T-helper 2 cell (primary cell): Measurements from ENCODE around the gene SIGLEC5.
"Not testable (repeated sequence)": the region's sequence is repeated elsewhere in the genome, so short reads cannot be mapped to it uniquely, and the experiment has no call there.

ENCODE experiments used
- DNase-seq, 5 experiments: peaks; one replicate each; pipeline versions ENCODE4 v3.0.0 to v3.0.0-alpha.2; 2012 to 2022
- total RNA-seq, 2 donors: gene quantifications; one replicate each; lab custom pipeline; 2026; lab: John Stamatoyannopoulos, UW

The SIGLEC5 gene
- total RNA-seq, result 0 reads per million in 2 donors

DNA sequence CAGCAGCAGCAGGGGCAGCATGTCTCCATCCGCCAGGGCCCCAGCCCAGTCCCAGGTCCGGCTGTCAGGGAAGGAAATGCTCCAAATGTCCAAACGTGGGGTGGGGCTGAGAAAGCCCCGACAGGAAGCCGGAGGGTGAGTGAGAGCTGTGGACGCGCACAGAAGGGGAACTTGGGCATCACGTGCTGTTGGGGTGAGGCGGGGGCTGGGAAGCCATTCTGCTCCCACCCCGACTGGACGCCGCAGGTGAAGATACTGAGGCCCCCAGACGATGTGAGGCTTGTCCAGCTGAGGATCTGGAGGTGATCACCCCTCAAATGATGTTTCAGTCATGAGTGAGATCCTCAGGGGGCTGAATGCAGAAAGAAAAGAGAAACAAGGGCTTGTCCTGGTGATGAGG lies at the start of gene SIGLEC5:
SIGLEC5 (minus strand) TSS at position 87 of the 400 bp plus-strand sequence; CDS start at position 21, 66 bp downstream.
- not testable (repeated sequence) for DNase-seq

DNA sequence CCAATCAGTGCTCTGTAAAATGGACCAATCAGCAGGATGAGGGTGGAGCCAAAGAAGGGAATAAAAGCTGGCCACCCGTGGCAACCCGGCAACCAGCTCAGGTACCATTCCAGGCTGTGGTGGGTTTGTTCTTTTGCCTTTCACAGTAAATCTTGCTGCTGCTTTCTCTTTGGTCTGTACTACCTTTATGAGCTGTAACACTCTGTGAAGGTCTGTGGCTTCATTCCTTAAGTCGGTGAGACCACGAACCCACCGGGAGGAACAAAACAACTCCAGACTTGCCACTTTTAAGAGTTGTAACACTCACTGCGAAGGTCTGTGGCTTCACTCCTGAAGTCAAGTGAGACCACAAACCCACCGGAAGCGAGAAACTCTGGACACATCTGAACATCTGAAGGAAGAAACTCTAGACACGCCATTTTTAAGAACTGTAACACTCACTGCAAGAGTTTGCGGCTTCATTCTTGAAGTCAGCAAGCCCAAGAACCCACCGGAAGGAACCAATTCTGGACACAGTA lies 46.4 kb upstream of the SIGLEC5 start:
- DNase-seq, result peak in 2 of 5 experiments; percentile 12 to 62

DNA sequence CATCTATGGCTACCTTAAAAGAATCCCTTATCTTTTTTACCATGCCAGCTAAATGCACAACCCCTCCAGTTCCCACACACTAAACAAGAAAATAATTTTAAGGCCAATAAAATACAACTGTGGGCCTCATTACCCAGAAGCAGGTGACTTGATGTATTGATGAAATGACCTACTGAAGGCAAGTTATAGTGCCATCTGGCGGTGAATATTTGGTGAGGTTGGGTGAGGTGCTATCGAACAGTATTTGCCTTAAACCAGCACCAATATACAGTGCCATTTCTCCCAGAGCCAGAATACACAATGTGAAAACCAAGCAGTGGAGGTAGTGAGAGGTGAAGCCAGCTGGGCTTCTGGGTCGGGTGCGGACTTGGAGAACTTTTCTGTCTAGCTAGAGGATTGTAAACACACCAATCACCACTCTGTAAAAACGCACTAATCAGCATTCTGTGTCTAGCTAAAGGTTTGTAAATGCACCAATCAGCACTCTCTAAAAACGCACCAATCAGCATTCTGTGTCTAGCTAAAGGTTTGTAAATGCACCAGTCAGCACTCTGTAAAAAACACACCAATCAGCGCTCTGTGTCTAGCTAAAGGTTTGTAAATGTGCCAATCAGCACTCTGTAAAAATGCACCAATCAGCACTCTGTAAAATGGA lies 45.8 kb upstream of the SIGLEC5 start:
- DNase-seq, result peak in 1 of 5 experiments; percentile 44

- DNase-seq, result no peak
Measured at GRCh38 chr19:51668216-51668615, 38.0 kb upstream of the SIGLEC5 start.

DNA sequence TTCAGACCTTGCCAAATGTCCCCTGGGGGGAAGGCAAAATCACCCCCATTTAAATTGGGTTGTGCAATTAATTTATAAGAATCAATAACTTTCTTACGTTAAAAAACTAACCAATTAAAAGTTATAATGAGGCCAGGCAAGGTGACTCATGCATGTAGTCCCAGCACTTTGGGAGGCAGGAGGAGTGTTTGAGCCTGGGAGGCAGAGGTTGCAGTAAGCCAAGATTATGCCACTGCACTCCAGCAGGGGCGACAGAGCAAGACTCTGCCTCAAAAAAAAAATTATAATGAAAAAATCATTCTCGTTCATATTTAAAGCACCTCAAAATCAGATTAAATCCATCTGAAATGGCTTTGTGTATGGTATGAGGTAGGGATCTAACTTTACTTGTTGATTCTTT lies 34.8 kb upstream of the SIGLEC5 start:
- no peak for DNase-seq

GRCh38 chr19:51664131-51664530 lies 33.9 kb upstream of the SIGLEC5 start:
- no peak for DNase-seq

DNA sequence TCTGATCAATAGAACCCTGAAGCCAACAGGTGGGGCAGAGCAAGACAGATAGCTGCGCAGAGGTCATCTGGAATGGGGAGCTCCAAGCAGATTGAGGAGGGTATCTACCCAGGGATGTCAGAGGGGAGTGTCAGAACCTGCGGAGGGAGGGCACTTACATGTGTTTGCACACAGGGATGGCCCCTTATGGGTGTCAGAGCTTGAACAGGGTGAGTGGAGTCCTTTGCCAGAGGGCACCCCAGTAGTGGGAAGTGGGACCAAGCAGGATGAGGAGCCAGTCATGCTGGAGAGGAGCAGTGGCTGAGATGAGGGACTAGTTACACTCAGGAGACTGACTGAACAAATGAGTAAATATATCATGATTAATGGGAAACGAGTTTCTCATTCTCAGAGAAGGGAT lies 33.4 kb upstream of the SIGLEC5 start:
- DNase-seq, result no peak

DNA sequence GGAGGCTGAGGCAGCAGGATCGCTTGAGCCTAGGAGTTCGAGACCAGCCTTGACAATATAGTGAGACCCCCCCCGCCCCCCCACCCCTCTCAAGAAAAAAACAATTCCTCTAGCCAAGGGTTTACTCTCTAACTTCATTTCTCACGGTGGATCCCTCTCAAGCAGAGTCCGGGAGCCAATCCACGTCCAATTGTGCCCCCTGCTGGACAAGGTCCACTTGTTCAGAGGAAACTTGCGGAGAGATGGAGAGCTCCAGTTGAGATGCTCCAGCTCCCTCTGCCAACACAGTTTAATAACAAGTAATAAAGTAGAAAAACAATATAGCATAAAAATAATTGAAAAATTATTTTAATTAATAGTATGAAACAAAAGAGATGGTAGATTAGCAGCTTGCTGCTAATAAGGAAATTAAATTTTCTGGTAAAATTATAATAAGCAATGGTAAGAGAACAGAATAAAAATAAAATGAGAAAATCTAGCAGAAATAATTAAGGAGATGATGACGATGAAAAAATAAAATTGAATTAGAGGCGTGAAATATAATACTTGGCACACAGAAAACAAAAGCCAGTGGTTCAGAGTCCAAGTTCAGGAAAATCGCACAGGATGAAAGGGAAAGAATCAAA lies 30.9 kb upstream of the SIGLEC5 start:
- peak in 2 of 5 experiments; percentile 5 to 61 for DNase-seq

GRCh38 chr19:51654783-51655182 lies 24.6 kb upstream of the SIGLEC5 start:
- no peak for DNase-seq

- DNase-seq, result no peak
Measured at GRCh38 chr19:51653162-51653561, 23.0 kb upstream of the SIGLEC5 start.

DNA sequence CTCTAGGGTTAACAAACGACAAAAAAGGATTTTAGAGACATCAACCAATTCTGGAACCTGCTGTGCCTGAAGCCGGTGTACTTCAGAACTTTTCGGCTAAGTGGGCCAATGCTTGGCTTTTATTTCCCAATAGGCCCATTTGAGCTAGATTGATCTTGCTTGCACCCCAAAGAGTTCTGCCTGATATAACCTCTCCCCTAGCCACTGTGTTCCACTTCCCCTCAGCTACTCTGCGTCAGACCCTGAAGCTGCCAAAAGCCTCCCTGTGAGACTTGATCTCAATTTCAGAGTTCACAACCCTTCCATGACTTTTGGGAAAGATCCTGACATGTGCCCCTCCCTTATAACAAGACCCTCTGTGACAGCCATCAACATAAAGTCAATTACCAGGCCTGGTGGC lies 22.1 kb upstream of the SIGLEC5 start:
- DNase-seq, result no peak

DNA sequence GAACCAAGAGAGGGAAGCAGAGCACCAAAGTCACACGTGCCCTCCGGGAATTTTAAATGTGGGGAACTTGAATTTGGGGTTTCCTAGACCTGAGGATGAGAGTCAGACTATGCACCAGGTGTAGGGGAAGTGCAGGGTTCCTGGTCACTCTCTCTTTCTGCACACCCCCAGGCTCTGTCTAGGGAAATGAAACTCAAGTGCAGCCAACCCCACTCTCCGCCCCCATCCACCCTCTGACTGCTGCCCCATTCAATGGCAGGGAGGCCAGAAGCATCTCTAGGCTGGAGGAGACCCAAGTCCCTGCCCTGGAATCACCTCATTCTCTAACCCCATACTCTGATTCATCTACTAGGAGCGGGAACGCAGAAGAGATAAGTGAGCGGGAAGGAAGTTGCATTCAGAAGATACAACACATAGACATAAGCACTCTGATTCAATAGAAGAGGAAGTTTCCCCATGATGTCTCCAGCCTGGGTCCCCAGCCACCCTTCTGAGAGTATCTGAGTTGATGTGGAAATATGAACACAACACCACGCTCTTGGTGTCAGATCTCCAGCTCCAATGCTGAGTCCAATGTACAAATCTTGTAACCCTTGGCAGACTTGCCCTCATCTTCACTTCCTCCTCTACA lies 21.1 kb upstream of the SIGLEC5 start:
- no peak for DNase-seq

GRCh38 chr19:51647318-51647717 lies 17.1 kb upstream of the SIGLEC5 start:
- DNase-seq, result no peak

DNA sequence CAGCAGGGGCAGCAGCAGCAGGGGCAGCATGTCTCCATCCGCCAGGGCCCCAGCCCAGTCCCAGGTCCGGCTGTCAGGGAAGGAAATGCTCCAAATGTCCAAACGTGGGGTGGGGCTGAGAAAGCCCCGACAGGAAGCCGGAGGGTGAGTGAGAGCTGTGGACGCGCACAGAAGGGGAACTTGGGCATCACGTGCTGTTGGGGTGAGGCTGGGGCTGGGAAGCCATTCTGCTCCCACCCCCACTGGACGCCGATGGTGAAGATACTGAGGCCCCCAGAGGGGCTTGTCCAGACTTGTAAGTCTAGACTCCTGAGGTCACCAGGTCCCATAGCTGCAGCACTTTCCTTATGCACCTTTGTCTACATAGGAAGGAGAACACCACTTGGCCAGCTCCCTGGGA lies 16.5 kb upstream of the SIGLEC5 start, which contains the start of gene SIGLEC14:
SIGLEC14 (minus strand) TSS at position 96 of the 400 bp plus-strand sequence; CDS start at position 30, 66 bp downstream.
- not testable (repeated sequence) for DNase-seq

DNA sequence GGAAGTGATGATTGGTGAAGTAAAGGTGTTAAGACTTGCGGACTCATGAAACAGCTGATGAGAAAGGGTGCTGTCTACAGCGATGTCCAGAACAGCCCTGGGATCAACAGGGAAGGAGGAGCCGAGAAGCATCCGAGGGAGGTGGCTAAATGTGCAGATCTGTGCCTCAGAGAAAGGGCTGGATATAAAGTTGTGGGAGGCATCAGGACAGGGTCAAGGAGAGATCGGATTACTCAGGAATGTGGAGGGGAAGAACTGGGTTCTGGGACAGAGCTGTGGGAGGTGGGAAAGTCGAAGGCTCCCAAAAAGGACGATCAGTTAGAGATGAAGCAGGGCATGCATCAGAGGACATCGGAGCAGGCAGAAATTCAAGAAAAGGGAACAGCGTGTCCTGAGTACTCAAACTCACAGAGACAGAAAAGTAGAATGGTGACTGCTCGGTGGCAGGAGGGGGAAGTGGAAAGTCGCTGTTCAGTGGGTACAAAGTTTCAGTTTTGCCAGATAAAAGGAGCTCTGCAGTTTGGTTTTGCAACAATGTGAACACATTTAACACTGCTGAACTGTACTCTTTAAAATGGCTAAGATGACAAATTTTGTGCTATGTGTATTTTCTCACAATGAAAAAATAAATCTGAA lies 14.6 kb upstream of the SIGLEC5 start:
- DNase-seq, result no peak

- no peak for DNase-seq
Measured at GRCh38 chr19:51641648-51642047, 11.4 kb upstream of the SIGLEC5 start.

DNA sequence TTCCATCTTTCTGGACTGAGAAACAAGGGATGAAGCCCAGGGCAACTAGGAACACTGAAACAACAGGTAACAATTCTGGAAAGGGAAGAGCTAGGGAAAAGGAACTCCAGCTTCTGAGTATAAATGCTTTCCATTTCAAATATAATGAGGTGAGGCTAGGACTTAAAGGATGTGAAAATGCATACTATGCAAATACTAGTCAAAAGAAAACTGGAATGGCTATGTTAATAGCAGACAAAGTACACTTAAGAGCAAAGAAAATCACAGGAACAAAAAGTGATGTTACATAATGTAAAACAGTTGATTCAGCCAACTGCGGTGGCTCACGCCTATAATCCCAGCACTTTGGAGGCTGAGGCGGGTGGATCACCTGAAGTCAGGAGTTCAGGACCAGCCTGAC lies 10.2 kb upstream of the SIGLEC5 start:
- DNase-seq, result no peak

DNA sequence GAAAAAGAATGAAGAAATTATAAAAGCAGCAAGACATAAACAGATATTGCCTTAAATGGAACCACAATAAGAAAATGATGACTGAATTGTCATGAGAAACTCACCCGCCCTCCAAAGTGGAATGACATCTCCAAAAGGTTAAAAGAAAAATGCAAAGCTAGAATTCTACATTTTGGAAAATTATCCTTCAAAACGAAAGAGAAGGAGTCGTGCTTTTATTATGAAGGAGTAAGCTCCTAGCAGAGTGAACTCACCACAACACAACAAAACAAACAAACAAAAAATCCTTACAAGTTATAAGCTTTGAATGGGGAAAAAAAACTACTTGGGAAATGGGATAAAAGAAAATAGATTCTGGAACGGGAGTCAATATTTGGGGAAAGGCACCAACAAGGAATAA lies 9.7 kb upstream of the SIGLEC5 start:
- DNase-seq, result no peak

GRCh38 chr19:51637362-51637978 lies 7.3 kb upstream of the SIGLEC5 start:
- no peak for DNase-seq

DNA sequence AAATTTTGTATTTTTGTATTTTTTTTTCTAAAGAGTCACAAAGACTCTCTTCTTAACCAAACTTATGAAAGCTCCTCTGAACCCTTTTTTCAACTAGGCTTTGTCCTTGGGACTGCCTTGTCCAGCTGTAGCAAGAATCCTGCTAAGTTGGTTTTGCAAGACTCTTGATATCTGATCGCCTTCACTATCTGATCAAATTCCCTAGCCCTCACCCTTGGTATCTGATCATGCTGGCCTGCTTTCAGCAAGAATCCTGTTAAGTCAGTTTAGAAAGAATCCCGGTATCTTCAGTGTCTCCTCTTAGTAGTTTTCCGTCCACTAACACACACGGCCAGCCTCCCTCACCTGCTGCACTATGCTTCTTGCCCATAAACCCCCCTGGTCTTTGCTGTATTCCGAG lies 1.9 kb upstream of the SIGLEC5 start:
- DNase-seq, result no peak

DNA sequence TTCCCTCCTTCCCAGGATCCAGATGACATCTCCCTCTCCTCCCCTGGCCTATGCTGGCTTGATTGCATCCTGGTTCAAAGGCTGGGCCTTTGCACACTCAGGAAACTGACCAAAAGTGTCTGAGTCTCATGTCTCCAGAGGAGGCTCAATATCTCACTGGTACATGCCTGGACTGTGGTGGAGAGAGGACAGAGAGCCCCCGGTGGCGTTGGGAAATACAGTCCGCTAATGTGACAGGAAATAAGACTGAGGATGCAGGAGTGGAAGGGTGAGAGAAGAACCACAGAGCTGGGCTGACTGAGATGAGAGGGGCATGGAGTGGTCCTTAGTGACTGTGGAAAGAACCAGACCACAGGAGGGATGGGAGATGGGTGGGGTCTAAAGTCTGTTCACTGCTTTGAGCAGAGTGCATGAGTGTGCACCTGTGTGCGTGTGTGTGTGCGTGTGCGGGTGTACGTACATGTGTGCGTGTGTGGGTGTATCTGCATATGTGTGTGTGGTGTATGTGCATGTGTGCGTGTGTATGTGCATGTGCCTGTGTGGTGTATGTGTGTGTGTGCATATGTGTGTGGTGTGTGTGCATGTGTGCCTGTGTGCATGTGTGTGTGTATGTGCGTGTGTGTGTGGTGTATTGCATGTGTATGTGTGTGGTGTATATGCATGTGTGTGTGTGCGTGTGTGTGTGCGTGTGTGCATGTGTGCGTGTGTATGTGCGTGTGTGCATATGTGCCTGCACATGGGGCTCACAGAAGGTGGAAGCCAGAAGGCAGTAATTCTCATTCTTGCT lies 1.9 kb downstream of the SIGLEC5 start:
- DNase-seq, result peak in 1 of 5 experiments; percentile 3
